SK-N-SH (cell line): ENCODE measurements around the gene RHOA. TPM values are rescaled to one million over a fixed set of nuclear protein-coding genes. Genes with fewer than 3 reads are reported as not detected.

Source experiments
- CTCF ChIA-PET: fragments of 300-600, 350-600 bp; formaldehyde crosslinking; extraction: SDS; loops from one replicate; lab custom pipeline; 2021; lab: Yijun Ruan, JAX
- POLR2A ChIA-PET: fragments of 350-600 bp; sonication (Branson Sonifier 250); formaldehyde crosslinking; extraction: SDS; loops from one replicate; lab custom pipeline; 2020; ENCODE audit warnings: antibody characterized with exemption, inconsistent platforms; lab: Yijun Ruan, JAX
- DNase-seq: peaks from one replicate; pipeline ENCODE4 v3.0.0; 2012
- H2AFZ ChIP-seq: fragments of 200-600 bp; sonication (generic); 2 replicates; pipeline ENCODE4 v1.8.1; 2016; ENCODE audit warnings: antibody characterized with exemption, mild to moderate bottlenecking, low read depth
- H3F3A ChIP-seq: fragments of 200-600 bp; sonication (generic); replicated peaks from 2 replicates; pipeline ENCODE3; 2016; ENCODE audit warnings: antibody characterized with exemption, mild to moderate bottlenecking; ENCODE audit not compliant: insufficient read depth
- H3K27ac ChIP-seq, 2 experiments: fragments of 200-500 bp in 1 of 2; fragments of 200-600 bp in 1 of 2; sonication (Bioruptor generic) in 1 of 2; sonication (generic), shearing (Covaris generic) in 1 of 2; 2 replicates each; pipeline versions ENCODE4 v1.5.1 to v1.6.1; 2014 to 2016; ENCODE audit warnings: low read depth in 2 of 2, inconsistent platforms in 1 of 2, low read length in 1 of 2, mild to moderate bottlenecking in 1 of 2, mixed read lengths in 1 of 2
- H3K27me3 ChIP-seq: fragments of 200-600 bp; sonication (generic), shearing (Covaris generic); 2 replicates; pipeline ENCODE4 v1.6.1; 2016; ENCODE audit warnings: mixed run types; ENCODE audit not compliant: insufficient read depth
- H3K36me3 ChIP-seq, 2 experiments: fragments of 200-500 bp in 1 of 2; fragments of 200-600 bp in 1 of 2; sonication (Bioruptor generic) in 1 of 2; sonication (generic) in 1 of 2; replicated peaks in 1 of 2; 2 replicates each; pipeline versions ENCODE3 to v1.5.1; 2014 to 2016; ENCODE audit warnings: low read length in 1 of 2, mild to moderate bottlenecking in 1 of 2; ENCODE audit not compliant: insufficient read depth in 2 of 2, control insufficient read depth in 1 of 2
- H3K4me1 ChIP-seq, 2 experiments: fragments of 200-500 bp in 1 of 2; fragments of 200-600 bp in 1 of 2; sonication (Bioruptor generic) in 1 of 2; sonication (generic), shearing (Covaris generic) in 1 of 2; 2 replicates each; pipeline versions ENCODE4 v1.5.1 to v1.6.1; 2014 to 2016; ENCODE audit warnings: low read depth in 1 of 2, low read length in 1 of 2, mixed run types in 1 of 2; ENCODE audit not compliant: insufficient read depth in 2 of 2, control insufficient read depth in 1 of 2
- H3K4me2 ChIP-seq: fragments of 200-600 bp; sonication (generic), shearing (Covaris generic); 2 replicates; pipeline ENCODE4 v1.6.1; 2017; ENCODE audit warnings: mixed run types
- H3K4me3 ChIP-seq, 2 experiments: fragments of 200-500 bp in 1 of 2; fragments of 200-600 bp in 1 of 2; sonication (Bioruptor generic) in 1 of 2; sonication (generic), shearing (Covaris generic) in 1 of 2; 2 replicates each; pipeline versions ENCODE4 v1.5.1 to v1.8.1; 2014 to 2016; ENCODE audit warnings: low read depth in 2 of 2, inconsistent platforms in 1 of 2, low read length in 1 of 2, mild to moderate bottlenecking in 1 of 2, mixed read lengths in 1 of 2, moderate library complexity in 1 of 2
- H3K79me2 ChIP-seq: fragments of 200-600 bp; sonication (generic); 2 replicates; pipeline ENCODE4 v1.8.1; 2017; ENCODE audit warnings: mild to moderate bottlenecking; ENCODE audit not compliant: insufficient read depth
- H3K9ac ChIP-seq: fragments of 200-600 bp; sonication (generic); 2 replicates; pipeline ENCODE4 v1.6.1; 2017; ENCODE audit warnings: mixed run types
- H3K9me2 ChIP-seq: fragments of 200-600 bp; sonication (generic); 2 replicates; pipeline ENCODE4 v1.6.1; 2017; ENCODE audit warnings: mixed run types
- H3K9me3 ChIP-seq: fragments of 200-600 bp; sonication (generic); 2 replicates; pipeline ENCODE4 v1.6.1; 2017; ENCODE audit warnings: mixed run types, mild to moderate bottlenecking, moderate library complexity
- H4K20me1 ChIP-seq: fragments of 200-600 bp; sonication (generic); 2 replicates; pipeline ENCODE4 v1.6.1; 2017; ENCODE audit warnings: mild to moderate bottlenecking, mixed run types; ENCODE audit not compliant: insufficient read depth
- ELF1 ChIP-seq: IDR thresholded peaks from 2 replicates; pipeline ENCODE4 v1.4.0; 2012
- EP300 ChIP-seq, 2 experiments: IDR thresholded peaks; 2 replicates each; pipeline versions ENCODE4 v1.4.0 to v1.6.1; 2012; ENCODE audit warnings: borderline replicate concordance in 1 of 2, low read depth in 1 of 2, low read length in 1 of 2
- EZH2phosphoT487 ChIP-seq: fragments of 200-600 bp; sonication (generic); IDR thresholded peaks from 2 replicates; pipeline ENCODE4 v1.6.1; 2017; ENCODE audit warnings: low read depth, mixed run types, mild to moderate bottlenecking, antibody characterized with exemption, moderate library complexity, borderline replicate concordance
- FOXJ3 ChIP-seq: sonication (generic); formaldehyde crosslinking; IDR thresholded peaks from 2 replicates; pipeline ENCODE4 v1.5.1; 2020; ENCODE audit warnings: mild to moderate bottlenecking, missing genetic modification reagents
- FOXM1 ChIP-seq: IDR thresholded peaks from 2 replicates; pipeline ENCODE4 v1.4.0; 2012; ENCODE audit warnings: low read depth, mild to moderate bottlenecking
- GATA2 ChIP-seq: sonication (generic); formaldehyde crosslinking; IDR thresholded peaks from 2 replicates; pipeline ENCODE4 v1.5.0; 2020; ENCODE audit warnings: mild to moderate bottlenecking, missing genetic modification reagents
- JUND ChIP-seq: IDR thresholded peaks from 2 replicates; pipeline ENCODE4 v1.4.0; 2012
- MXI1 ChIP-seq: IDR thresholded peaks from 2 replicates; pipeline ENCODE4 v1.6.1; 2012; ENCODE audit warnings: mild to moderate bottlenecking, low read depth, low read length, improper control_type of control experiment
- POLR2AphosphoS5 ChIP-seq: IDR thresholded peaks from 2 replicates; pipeline ENCODE4 v1.6.1; 2012; ENCODE audit warnings: low read depth, low read length
- RCOR1 ChIP-seq: fragments of 150-350 bp; IDR thresholded peaks from 2 replicates; pipeline ENCODE4 v1.6.1; 2017; ENCODE audit warnings: antibody characterized with exemption, low read length
- SIN3A ChIP-seq: IDR thresholded peaks from 2 replicates; pipeline ENCODE4 v1.6.1; 2012; ENCODE audit warnings: low read depth, mild to moderate bottlenecking, low read length, moderate library complexity, borderline replicate concordance
- TAF1 ChIP-seq: IDR thresholded peaks from 2 replicates; pipeline ENCODE4 v1.6.1; 2012; ENCODE audit warnings: low read depth, mild to moderate bottlenecking, low read length, moderate library complexity, borderline replicate concordance
- WGBS: methylation state at CpG from one replicate; pipeline ENCODE4 v1.1.6; 2017; ENCODE audit warnings: low lambda C conversion rate; 5-methylcytosine and 5-hydroxymethylcytosine counted together
- polyA plus RNA-seq, 3 experiments: library from polyadenylated mRNA; depleted of rRNA; stranded (reverse); fragments of >200 nt; gene quantifications; 2 replicates each; pipeline ENCODE4 v1.2.3, GENCODE V29; 2012
- TF ChIP-seq, protein P1 (sequence below): fragments of 200-600 bp; sonication (generic); IDR thresholded peaks from 2 replicates; pipeline ENCODE4 v1.6.1; 2017; ENCODE audit warnings: antibody characterized with exemption, mild to moderate bottlenecking, moderate library complexity
- TF ChIP-seq, protein P2 (sequence below): IDR thresholded peaks from 2 replicates; pipeline ENCODE4 v1.4.0; 2012; ENCODE audit warnings: low read depth
- TF ChIP-seq, protein P3 (sequence below): IDR thresholded peaks from 2 replicates; pipeline ENCODE4 v1.4.0; 2012; ENCODE audit warnings: low read depth, borderline replicate concordance
- TF ChIP-seq, protein P4 (sequence below): IDR thresholded peaks from 2 replicates; pipeline ENCODE4 v1.6.1; 2012; ENCODE audit warnings: mild to moderate bottlenecking, low read depth, low read length, moderate library complexity

The RHOA gene
- polyA plus RNA-seq, 1 of the 3 experiments (the other 2 are of a cell fraction) = 312 TPM

DNA sequence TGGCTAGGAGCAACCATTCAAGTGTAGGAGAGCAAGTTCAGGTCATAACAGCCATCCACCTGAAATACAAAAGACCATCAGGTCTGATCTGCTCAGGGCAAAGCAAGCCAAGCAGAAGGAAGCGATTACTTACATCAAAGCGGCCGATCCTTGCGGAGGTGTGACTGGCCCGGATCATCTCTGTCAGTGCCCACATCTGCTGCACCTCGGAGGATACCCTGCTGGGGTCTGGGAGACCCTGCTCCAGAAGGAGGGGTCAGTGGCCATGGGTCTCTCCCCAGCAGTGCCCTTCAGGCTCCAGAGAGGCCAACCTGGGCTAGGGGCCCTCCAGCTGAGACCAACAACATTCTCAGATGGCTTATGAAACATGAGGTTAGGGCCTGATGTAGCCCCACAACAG is 13.0 kb upstream of the RHOA start (continued):
- no peak for TF ChIP-seq EP300 (IDR thresholded peaks at IDR 0.05; ENCODE audit: borderline replicate concordance in 1 of 2, low read depth in 1 of 2, low read length in 1 of 2)

DNA sequence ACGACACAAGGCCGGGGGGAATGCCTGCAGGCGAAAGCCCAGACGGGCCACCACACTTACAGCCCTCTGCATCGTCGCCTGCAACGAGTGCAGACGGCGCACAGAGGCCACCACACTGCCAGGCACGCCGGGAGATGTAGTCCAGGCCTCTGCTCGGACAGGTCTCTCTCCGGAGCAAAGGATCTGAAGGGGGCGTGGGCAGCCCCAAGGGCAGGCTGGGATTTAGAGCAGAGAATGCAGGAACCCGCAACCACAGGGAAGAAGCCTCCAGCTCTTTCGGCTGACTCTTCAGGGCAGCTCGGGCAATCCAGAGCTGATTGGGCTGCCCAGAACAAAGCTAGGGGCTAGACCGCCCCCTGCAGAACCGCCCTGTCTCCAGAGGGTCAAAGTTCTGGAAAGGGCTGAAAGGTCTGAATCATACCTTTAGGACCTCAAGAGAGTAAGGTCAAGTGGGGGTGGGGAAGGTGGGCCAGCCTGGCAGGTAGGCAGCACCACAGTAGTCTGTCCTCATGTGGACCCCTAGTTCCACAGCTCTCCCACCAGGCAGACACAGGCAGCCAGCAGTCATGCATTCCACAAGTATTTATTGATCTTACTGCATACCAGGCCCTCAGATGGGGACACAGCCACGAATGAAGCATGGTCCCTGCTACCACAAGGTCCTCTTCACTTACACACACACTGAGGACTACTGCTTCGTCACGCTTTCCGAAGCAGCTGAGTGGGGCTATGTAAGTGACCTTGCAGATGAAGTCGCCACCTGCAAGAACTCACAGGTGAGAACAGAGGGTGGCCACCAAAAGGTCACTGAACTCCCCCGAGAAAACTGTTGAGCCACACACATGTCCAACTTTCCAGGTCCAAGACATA is 10.8 kb upstream of the RHOA start, which contains the start of gene AMT:
Gene AMT (minus strand): TSS at position 95 of the 870 bp plus-strand sequence. CDS start 23 bp downstream, at position 72.
- peak within 1 kb of the TSS in 1 of 2 experiments; percentile 27; a peak in 1 of 4 replicates for H3K4me3 ChIP-seq
- peak; percentile 78 for DNase-seq
- H3K79me2 ChIP-seq = no peaks in the 10 kb centered on the region
- TF ChIP-seq POLR2AphosphoS5 = no peak
- no peak for TF ChIP-seq MXI1
- ChIA-PET CTCF (interaction anchor here (0.9 kb wide), 1 partner anchor 82 kb away, joined by 3 read pairs; the partner anchor contains the start of gene USP4), POLR2A (interaction anchor here (1.1 kb wide), 1 partner anchor 10 kb away, joined by 3 read pairs; the partner anchor contains the start of genes RHOA and TCTA)
- no peaks in the 10 kb centered on the region for H3K9me2 ChIP-seq
- no peak within 1 kb of the TSS for H3K9ac ChIP-seq
- H4K20me1 ChIP-seq = no peaks in the 10 kb centered on the region
- H3K4me2 ChIP-seq = no peak within 1 kb of the TSS
- peaks cover 16% of the 10 kb centered on the region for H3F3A ChIP-seq
- no peaks in the 10 kb centered on the region for H3K27me3 ChIP-seq
- peak within 1 kb of the TSS in 1 of 2 experiments; percentile 79; a peak in 3 of 4 replicates for H3K27ac ChIP-seq
- peaks cover 0 to 12% of the 10 kb centered on the region in 2 experiments; a peak in 1 of 4 replicates for H3K4me1 ChIP-seq
- H2AFZ ChIP-seq = no peak within 1 kb of the TSS
- 80% methylated on average over 17 of the region's 25 CpGs for WGBS
- H3K36me3 ChIP-seq = peaks cover 3 to 18% of the 10 kb centered on the region in 2 experiments
- H3K9me3 ChIP-seq = no peaks in the 10 kb centered on the region

DNA sequence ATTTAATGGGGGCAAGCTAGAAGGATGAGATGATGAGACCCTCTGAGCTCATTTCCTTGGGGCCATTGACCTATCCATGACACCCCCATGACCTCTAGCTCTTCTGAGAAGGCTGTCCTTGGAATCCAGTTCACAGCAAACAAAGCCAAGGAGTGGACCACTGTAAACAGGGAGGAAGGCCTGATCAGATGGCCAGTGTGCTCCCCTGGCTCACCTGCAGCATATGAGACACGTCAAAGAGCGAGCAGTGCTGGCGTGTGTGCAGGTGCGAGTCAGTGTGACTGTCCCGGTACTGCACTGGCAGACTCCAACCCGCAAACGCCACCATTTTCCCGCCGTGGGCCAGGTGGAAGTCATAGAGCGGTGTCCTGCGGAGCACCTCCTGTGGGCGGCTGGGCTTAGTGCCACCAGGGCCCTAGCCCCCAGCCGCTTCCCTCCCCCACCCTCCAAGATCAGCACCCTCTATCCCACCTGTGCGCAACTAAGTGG is 10.2 kb upstream of the RHOA start:
- Histone ChIP-seq H3K4me3 (peak overlapping the region in 1 of 2 experiments; percentile 27; a peak in 1 of 4 replicates), H3K4me1 (peaks cover 0 to 12% of the 10 kb centered on the region in 2 experiments; a peak in 1 of 4 replicates), H3F3A (peaks cover 16% of the 10 kb centered on the region), H3K4me2 (no peak overlapping the region), H3K27me3 (no peaks in the 10 kb centered on the region), H3K9ac (no peak overlapping the region), H3K9me2 (no peaks in the 10 kb centered on the region), H3K36me3 (peaks cover 5 to 21% of the 10 kb centered on the region in 2 experiments), H3K9me3 (no peaks in the 10 kb centered on the region), H3K79me2 (no peaks in the 10 kb centered on the region), H2AFZ (no peak overlapping the region), H4K20me1 (no peaks in the 10 kb centered on the region), H3K27ac (peak overlapping the region in 1 of 2 experiments; percentile 79; a peak in 3 of 4 replicates)
- DNase-seq = no peak
- ChIA-PET POLR2A (interaction anchor here (1.1 to 1.2 kb wide), 2 partner anchors 10 to 82 kb away, joined by 3 to 4 read pairs; partner anchors contain the start of genes RHOA and TCTA), CTCF (interaction anchor here (0.9 to 1.0 kb wide), 2 partner anchors 82 kb away, joined by 3 read pairs; partner anchors contain the start of gene USP4)
- 100% methylated on average over 5 of the region's 14 CpGs for WGBS
- no peak for TF ChIP-seq FOXJ3
- TF ChIP-seq, protein P1, sequence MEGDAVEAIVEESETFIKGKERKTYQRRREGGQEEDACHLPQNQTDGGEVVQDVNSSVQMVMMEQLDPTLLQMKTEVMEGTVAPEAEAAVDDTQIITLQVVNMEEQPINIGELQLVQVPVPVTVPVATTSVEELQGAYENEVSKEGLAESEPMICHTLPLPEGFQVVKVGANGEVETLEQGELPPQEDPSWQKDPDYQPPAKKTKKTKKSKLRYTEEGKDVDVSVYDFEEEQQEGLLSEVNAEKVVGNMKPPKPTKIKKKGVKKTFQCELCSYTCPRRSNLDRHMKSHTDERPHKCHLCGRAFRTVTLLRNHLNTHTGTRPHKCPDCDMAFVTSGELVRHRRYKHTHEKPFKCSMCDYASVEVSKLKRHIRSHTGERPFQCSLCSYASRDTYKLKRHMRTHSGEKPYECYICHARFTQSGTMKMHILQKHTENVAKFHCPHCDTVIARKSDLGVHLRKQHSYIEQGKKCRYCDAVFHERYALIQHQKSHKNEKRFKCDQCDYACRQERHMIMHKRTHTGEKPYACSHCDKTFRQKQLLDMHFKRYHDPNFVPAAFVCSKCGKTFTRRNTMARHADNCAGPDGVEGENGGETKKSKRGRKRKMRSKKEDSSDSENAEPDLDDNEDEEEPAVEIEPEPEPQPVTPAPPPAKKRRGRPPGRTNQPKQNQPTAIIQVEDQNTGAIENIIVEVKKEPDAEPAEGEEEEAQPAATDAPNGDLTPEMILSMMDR = no peak
- TF ChIP-seq SIN3A = no peak
- TF ChIP-seq, protein P2, sequence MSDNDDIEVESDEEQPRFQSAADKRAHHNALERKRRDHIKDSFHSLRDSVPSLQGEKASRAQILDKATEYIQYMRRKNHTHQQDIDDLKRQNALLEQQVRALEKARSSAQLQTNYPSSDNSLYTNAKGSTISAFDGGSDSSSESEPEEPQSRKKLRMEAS = no peak
- TF ChIP-seq ELF1 = no peak
- no peak for TF ChIP-seq RCOR1
- TF ChIP-seq, protein P3, sequence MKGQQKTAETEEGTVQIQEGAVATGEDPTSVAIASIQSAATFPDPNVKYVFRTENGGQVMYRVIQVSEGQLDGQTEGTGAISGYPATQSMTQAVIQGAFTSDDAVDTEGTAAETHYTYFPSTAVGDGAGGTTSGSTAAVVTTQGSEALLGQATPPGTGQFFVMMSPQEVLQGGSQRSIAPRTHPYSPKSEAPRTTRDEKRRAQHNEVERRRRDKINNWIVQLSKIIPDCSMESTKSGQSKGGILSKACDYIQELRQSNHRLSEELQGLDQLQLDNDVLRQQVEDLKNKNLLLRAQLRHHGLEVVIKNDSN = no peak
- TF ChIP-seq EZH2phosphoT487 = no peak
- no peak for TF ChIP-seq MXI1
- TF ChIP-seq, protein P4, sequence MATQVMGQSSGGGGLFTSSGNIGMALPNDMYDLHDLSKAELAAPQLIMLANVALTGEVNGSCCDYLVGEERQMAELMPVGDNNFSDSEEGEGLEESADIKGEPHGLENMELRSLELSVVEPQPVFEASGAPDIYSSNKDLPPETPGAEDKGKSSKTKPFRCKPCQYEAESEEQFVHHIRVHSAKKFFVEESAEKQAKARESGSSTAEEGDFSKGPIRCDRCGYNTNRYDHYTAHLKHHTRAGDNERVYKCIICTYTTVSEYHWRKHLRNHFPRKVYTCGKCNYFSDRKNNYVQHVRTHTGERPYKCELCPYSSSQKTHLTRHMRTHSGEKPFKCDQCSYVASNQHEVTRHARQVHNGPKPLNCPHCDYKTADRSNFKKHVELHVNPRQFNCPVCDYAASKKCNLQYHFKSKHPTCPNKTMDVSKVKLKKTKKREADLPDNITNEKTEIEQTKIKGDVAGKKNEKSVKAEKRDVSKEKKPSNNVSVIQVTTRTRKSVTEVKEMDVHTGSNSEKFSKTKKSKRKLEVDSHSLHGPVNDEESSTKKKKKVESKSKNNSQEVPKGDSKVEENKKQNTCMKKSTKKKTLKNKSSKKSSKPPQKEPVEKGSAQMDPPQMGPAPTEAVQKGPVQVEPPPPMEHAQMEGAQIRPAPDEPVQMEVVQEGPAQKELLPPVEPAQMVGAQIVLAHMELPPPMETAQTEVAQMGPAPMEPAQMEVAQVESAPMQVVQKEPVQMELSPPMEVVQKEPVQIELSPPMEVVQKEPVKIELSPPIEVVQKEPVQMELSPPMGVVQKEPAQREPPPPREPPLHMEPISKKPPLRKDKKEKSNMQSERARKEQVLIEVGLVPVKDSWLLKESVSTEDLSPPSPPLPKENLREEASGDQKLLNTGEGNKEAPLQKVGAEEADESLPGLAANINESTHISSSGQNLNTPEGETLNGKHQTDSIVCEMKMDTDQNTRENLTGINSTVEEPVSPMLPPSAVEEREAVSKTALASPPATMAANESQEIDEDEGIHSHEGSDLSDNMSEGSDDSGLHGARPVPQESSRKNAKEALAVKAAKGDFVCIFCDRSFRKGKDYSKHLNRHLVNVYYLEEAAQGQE = no peak
- no peak for TF ChIP-seq JUND
- TF ChIP-seq TAF1 = no peak
- TF ChIP-seq FOXM1 = no peak
- no peak for TF ChIP-seq GATA2 (CRISPR knock-in tag)
